IMR-90 (cell line): Measurements from ENCODE around the gene SLIT3. TPM values are rescaled to one million over a fixed set of nuclear protein-coding genes. Genes with fewer than 3 reads are reported as not detected.

Source experiments
- ATAC-seq: fragments of 200-7000 bp; cut with Tn5 transposase; 2 replicates; pipeline ENCODE4 v1.9.1; 2020; ENCODE audit warnings: low read depth, mild to moderate bottlenecking, moderate library complexity
- BruUV-seq: library from RNA; stranded (reverse); fragments of 400-500 nt; replicated peaks from 2 replicates; lab custom pipeline; 2021; lab: Mats Ljungman, UMichigan
- CTCF ChIA-PET: fragments of 300-600 bp; formaldehyde crosslinking; extraction: SDS; loops from one replicate; lab custom pipeline; 2021; ENCODE audit warnings: antibody characterized with exemption; lab: Yijun Ruan, JAX
- POLR2A ChIA-PET: fragments of 300-600 bp; sonication (Branson Sonifier 250); formaldehyde crosslinking; loops from one replicate; lab custom pipeline; 2022; ENCODE audit warnings: antibody characterized with exemption; ENCODE audit not compliant: unreplicated experiment; lab: Charles Lee
- DNase-seq: peaks from one replicate; pipeline ENCODE4 v3.0.0; 2013
- H2AFZ ChIP-seq: replicated peaks from 2 replicates; pipeline ENCODE3; 2013; ENCODE audit warnings: low read length, mild to moderate bottlenecking; ENCODE audit not compliant: poor library complexity
- H2AK5ac ChIP-seq: 2 replicates; pipeline ENCODE4 v1.6.1; 2013; ENCODE audit warnings: low read depth, low read length, inconsistent platforms
- H2AK9ac ChIP-seq: replicated peaks from 2 replicates; pipeline ENCODE3; 2013; ENCODE audit warnings: mild to moderate bottlenecking, low read depth, low read length, moderate library complexity; ENCODE audit not compliant: poor library complexity
- H2BK120ac ChIP-seq: 2 replicates; pipeline ENCODE4 v1.6.1; 2013; ENCODE audit warnings: low read depth, low read length, inconsistent platforms
- H2BK15ac ChIP-seq: 3 replicates; pipeline ENCODE4 v1.6.1; 2013; ENCODE audit warnings: low read depth, low read length, inconsistent platforms
- H2BK20ac ChIP-seq: 2 replicates; pipeline ENCODE4 v1.6.1; 2013; ENCODE audit warnings: low read depth, mild to moderate bottlenecking, inconsistent platforms, low read length, moderate library complexity
- H2BK5ac ChIP-seq: 2 replicates; pipeline ENCODE4 v1.6.1; 2013; ENCODE audit warnings: mild to moderate bottlenecking, low read depth, low read length, inconsistent platforms; ENCODE audit not compliant: poor library complexity, severe bottlenecking
- H3K14ac ChIP-seq: replicated peaks from 2 replicates; pipeline ENCODE4 v1.6.1; 2013; ENCODE audit warnings: low read depth, low read length, inconsistent platforms
- H3K18ac ChIP-seq: 2 replicates; pipeline ENCODE4 v1.6.1; 2013; ENCODE audit warnings: low read depth, low read length, control low read depth
- H3K23ac ChIP-seq: 2 replicates; pipeline ENCODE4 v1.6.1; 2013; ENCODE audit warnings: low read depth, low read length, inconsistent platforms
- H3K27ac ChIP-seq: 2 replicates; pipeline ENCODE4 v1.5.1; 2013; ENCODE audit warnings: mild to moderate bottlenecking, control low read depth, low read length; ENCODE audit not compliant: insufficient read depth
- H3K27me3 ChIP-seq: 2 replicates; pipeline ENCODE4 v1.6.1; 2013; ENCODE audit warnings: low read length; ENCODE audit not compliant: control insufficient read depth, insufficient read depth
- H3K36me3 ChIP-seq: 2 replicates; pipeline ENCODE4 v1.6.1; 2013; ENCODE audit warnings: low read length, mixed read lengths; ENCODE audit not compliant: control insufficient read depth, insufficient read depth
- H3K4ac ChIP-seq: 2 replicates; pipeline ENCODE4 v1.6.1; 2013; ENCODE audit warnings: low read depth, low read length, inconsistent platforms
- H3K4me1 ChIP-seq: 2 replicates; pipeline ENCODE4 v1.6.1; 2013; ENCODE audit warnings: low read length, mixed read lengths; ENCODE audit not compliant: control insufficient read depth, insufficient read depth
- H3K4me2 ChIP-seq: 2 replicates; pipeline ENCODE4 v1.6.1; 2013; ENCODE audit warnings: low read depth, mild to moderate bottlenecking, control low read depth, low read length, moderate library complexity
- H3K4me3 ChIP-seq: 2 replicates; pipeline ENCODE4 v1.5.1; 2013; ENCODE audit warnings: low read depth, mild to moderate bottlenecking, control low read depth, low read length, moderate library complexity; ENCODE audit not compliant: insufficient read depth
- H3K56ac ChIP-seq: 2 replicates; pipeline ENCODE4 v1.6.1; 2013; ENCODE audit warnings: low read length, inconsistent platforms; ENCODE audit not compliant: insufficient read depth; ENCODE audit errors: extremely low read depth
- H3K79me1 ChIP-seq, 2 experiments: 2 replicates each; pipeline ENCODE4 v1.6.1; 2013; ENCODE audit warnings: low read length in 2 of 2, inconsistent platforms in 1 of 2, low read depth in 1 of 2
- H3K9ac ChIP-seq: 2 replicates; pipeline ENCODE4 v1.6.1; 2013; ENCODE audit warnings: low read depth, low read length, control low read depth
- H3K9me1 ChIP-seq: 2 replicates; pipeline ENCODE4 v1.6.1; 2013; ENCODE audit warnings: low read length, inconsistent platforms; ENCODE audit not compliant: insufficient read depth
- H3K9me3 ChIP-seq: 2 replicates; pipeline ENCODE4 v1.6.1; 2013; ENCODE audit warnings: low read length; ENCODE audit not compliant: control insufficient read depth, insufficient read depth
- H4K20me1 ChIP-seq: 2 replicates; pipeline ENCODE4 v1.6.1; 2013; ENCODE audit warnings: low read length, inconsistent platforms; ENCODE audit not compliant: insufficient read depth
- H4K5ac ChIP-seq: 2 replicates; pipeline ENCODE4 v1.6.1; 2013; ENCODE audit warnings: mild to moderate bottlenecking, low read depth, low read length, control low read depth
- H4K8ac ChIP-seq, 2 experiments: 2 replicates each; pipeline ENCODE4 v1.6.1; 2013; ENCODE audit warnings: low read depth in 2 of 2, low read length in 2 of 2, control low read depth in 1 of 2, inconsistent platforms in 1 of 2
- H4K91ac ChIP-seq: 2 replicates; pipeline ENCODE4 v1.6.1; 2013; ENCODE audit warnings: low read depth, low read length, inconsistent platforms; ENCODE audit not compliant: insufficient read depth
- CHD1 ChIP-seq: IDR thresholded peaks from 2 replicates; pipeline ENCODE4 v1.6.1; 2012; ENCODE audit warnings: low read depth, low read length, improper control_type of control experiment
- MAZ ChIP-seq: IDR thresholded peaks from 2 replicates; pipeline ENCODE4 v1.6.1; 2012; ENCODE audit warnings: low read depth, mild to moderate bottlenecking, low read length, improper control_type of control experiment, moderate library complexity, borderline replicate concordance
- RFX5 ChIP-seq: IDR thresholded peaks from 2 replicates; pipeline ENCODE4 v1.8.0; 2012; ENCODE audit warnings: low read depth, mild to moderate bottlenecking, low read length, moderate library complexity
- USF2 ChIP-seq: fragments of 150-350 bp; IDR thresholded peaks from 2 replicates; pipeline ENCODE4 v1.6.1; 2017; ENCODE audit warnings: mild to moderate bottlenecking, antibody characterized with exemption, low read length, low read depth
- WGBS, 2 experiments: methylation state at CpG; one replicate each; pipeline versions ENCODE4 v1.1.5 to v1.1.7; 2013; ENCODE audit warnings: missing lambda C conversion rate in 2 of 2; ENCODE audit not compliant: insufficient read length in 1 of 2; ENCODE audit errors: extremely low coverage in 2 of 2; 5-methylcytosine and 5-hydroxymethylcytosine counted together
- dilution Hi-C: fragments of 300-500 bp; cut with HindIII; formaldehyde crosslinking; loops from one replicate; pipeline ENCODE4 v1.14.3; 2018; ENCODE audit warnings: low sequenced_read_pairs; ENCODE audit not compliant: unreplicated experiment
- in situ Hi-C: fragments of 300-500 bp; cut with MboI; formaldehyde crosslinking; loops from 3 replicates; pipeline ENCODE4 v1.14.3; 2019; ENCODE audit warnings: low sequenced_read_pairs, inconsistent platforms, mixed read lengths
- intact Hi-C: fragments of 100-400 bp; cut with micrococcal nuclease; formaldehyde crosslinking; loops from 2 replicates; pipeline ENCODE4 v1.10.0; 2022
- polyA plus RNA-seq, 3 experiments: library from polyadenylated mRNA; depleted of rRNA; stranded (reverse); fragments of >200 nt; gene quantifications; 2 replicates each; pipeline ENCODE4 v1.2.3, GENCODE V29; 2012; ENCODE audit warnings: low replicate concordance in 1 of 3
- total RNA-seq: library from RNA; depleted of rRNA; stranded (reverse); fragments of >200 nt; gene quantifications from 2 replicates; pipeline ENCODE4 v1.2.3, GENCODE V29; 2012

SLIT3 gene
- total and polyA plus RNA-seq, 2 of the 4 experiments (the other 2 are of a cell fraction): 0.18 to 0.50 TPM

GRCh38 chr5:169157064-169157463 is 143.9 kb downstream of the SLIT3 start:
- no peak overlapping the region for H3K4me2 ChIP-seq
- DNase-seq: no peak
- no peaks in the 10 kb centered on the region for H4K20me1 ChIP-seq
- no peak overlapping the region for H4K91ac ChIP-seq
- H3K23ac ChIP-seq: no peak overlapping the region
- no peak overlapping the region for H3K9ac ChIP-seq
- no peak overlapping the region for H3K27ac ChIP-seq
- H2BK5ac ChIP-seq: no peak overlapping the region
- H3K4ac ChIP-seq: no peak overlapping the region
- H2AK9ac ChIP-seq: no peak overlapping the region
- no peak overlapping the region for H2AFZ ChIP-seq
- intact Hi-C loops: no loop called here
- in situ Hi-C loops: no loop called here
- H3K4me1 ChIP-seq: no peaks in the 10 kb centered on the region
- no peaks in the 10 kb centered on the region for H3K27me3 ChIP-seq
- no peak overlapping the region for H3K18ac ChIP-seq
- peaks cover 4% of the 10 kb centered on the region; the same call in 1 of the 2 replicates for H3K9me3 ChIP-seq
- ChIA-PET CTCF (no interaction called here), POLR2A (no interaction called here)
- H4K8ac ChIP-seq: no peak overlapping the region
- no TSS peak for BruUV-seq
- dilution Hi-C loops: no loop called here
- H3K56ac ChIP-seq: no peak overlapping the region
- no peak for TF ChIP-seq MAZ
- no peak for TF ChIP-seq USF2
- TF ChIP-seq CHD1: no peak
- no peak for TF ChIP-seq RFX5
- H2BK120ac ChIP-seq: no peak overlapping the region
- H4K5ac ChIP-seq: no peak overlapping the region
- H3K14ac ChIP-seq: no peak overlapping the region
- H2AK5ac ChIP-seq: no peak overlapping the region
- no CpG with 5 or more reads among the region's 1 CpG for WGBS, 2 experiments
- H2BK20ac ChIP-seq: no peak overlapping the region
- H3K36me3 ChIP-seq: no peaks in the 10 kb centered on the region
- no peaks in the 10 kb centered on the region for H3K9me1 ChIP-seq
- no peak for ATAC-seq
- H3K4me3 ChIP-seq: no peak overlapping the region
- no peaks in the 10 kb centered on the region for H3K79me1 ChIP-seq
- no peak overlapping the region for H2BK15ac ChIP-seq
